Duodenal mucosa (tissue), 2 donors: ENCODE results near the gene NDUFS7.

Experiments used
- H3K27ac ChIP-seq: one replicate; pipeline ENCODE4 v1.7.0; 2013; ENCODE audit warnings: low read depth, low read length
- H3K27me3 ChIP-seq, 2 donors: one replicate each; pipeline ENCODE4 v1.7.0; 2013; ENCODE audit warnings: low read length in 2 of 2, control low read depth in 1 of 2; ENCODE audit not compliant: insufficient read depth in 2 of 2, control insufficient read depth in 1 of 2
- H3K36me3 ChIP-seq, 2 donors: one replicate each; pipeline ENCODE4 v1.7.0; 2013; ENCODE audit warnings: low read length in 2 of 2, control low read depth in 1 of 2; ENCODE audit not compliant: insufficient read depth in 2 of 2, control insufficient read depth in 1 of 2
- H3K4me1 ChIP-seq, 2 donors: one replicate each; pipeline ENCODE4 v1.7.0; 2013; ENCODE audit warnings: low read length in 2 of 2, control low read depth in 1 of 2; ENCODE audit not compliant: insufficient read depth in 2 of 2, control insufficient read depth in 1 of 2
- H3K4me3 ChIP-seq, 2 donors: one replicate each; pipeline ENCODE4 v1.7.0; 2013; ENCODE audit warnings: low read length in 2 of 2, low read depth in 1 of 2
- H3K9ac ChIP-seq, 2 donors: one replicate each; pipeline ENCODE4 v1.7.0; 2013; ENCODE audit warnings: low read length in 2 of 2, low read depth in 1 of 2
- H3K9me3 ChIP-seq, 2 donors: one replicate each; pipeline ENCODE4 v1.7.0; 2013; ENCODE audit warnings: low read length in 2 of 2, control low read depth in 1 of 2; ENCODE audit not compliant: control insufficient read depth in 1 of 2

The NDUFS7 gene

GRCh38 chr19:1355568-1356507 lies 27.9 kb upstream of the NDUFS7 start:
- peaks cover 16 to 33% of the 10 kb centered on the region in 2 donors for H3K36me3 ChIP-seq
- peak overlapping the region; percentile 69 to 76 for H3K9ac ChIP-seq
- no peaks in the 10 kb centered on the region for H3K9me3 ChIP-seq
- H3K27me3 ChIP-seq: no peaks in the 10 kb centered on the region
- H3K4me1 ChIP-seq: peaks cover 10 to 16% of the 10 kb centered on the region in 2 donors
- peak overlapping the region; percentile 76 to 80 for H3K4me3 ChIP-seq
- no peak overlapping the region for H3K27ac ChIP-seq

DNA sequence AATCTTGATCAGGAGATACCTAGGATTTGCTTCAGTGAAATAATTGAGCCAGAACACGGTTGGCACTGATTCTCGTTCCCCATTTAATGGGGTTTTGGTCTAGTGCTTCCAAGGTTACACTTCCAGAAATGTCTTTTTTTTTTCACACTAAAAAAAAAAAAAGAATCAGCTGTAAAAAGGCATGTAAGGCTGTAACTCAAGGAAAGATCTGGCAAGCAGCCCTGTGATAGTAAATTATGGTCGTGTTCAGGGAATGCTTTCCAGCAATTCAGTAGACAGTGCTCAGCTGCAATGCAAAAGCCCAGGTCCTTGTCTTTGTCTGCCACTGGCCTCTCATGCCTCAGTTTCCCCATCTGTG lies 27.2 kb upstream of the NDUFS7 start:
- no peaks in the 10 kb centered on the region for H3K27me3 ChIP-seq
- H3K4me3 ChIP-seq: peak overlapping the region; percentile 76 to 80
- H3K9me3 ChIP-seq: no peaks in the 10 kb centered on the region
- H3K27ac ChIP-seq: no peak overlapping the region
- H3K36me3 ChIP-seq: peaks cover 16 to 34% of the 10 kb centered on the region in 2 donors
- peaks cover 10 to 16% of the 10 kb centered on the region in 2 donors for H3K4me1 ChIP-seq
- peak overlapping the region in 1 of 2 donors; percentile 69 for H3K9ac ChIP-seq

GRCh38 chr19:1357531-1358109 lies 26.1 kb upstream of the NDUFS7 start:
- H3K9me3 ChIP-seq: no peaks in the 10 kb centered on the region
- H3K27me3 ChIP-seq: no peaks in the 10 kb centered on the region
- H3K4me1 ChIP-seq: peaks cover 10 to 22% of the 10 kb centered on the region in 2 donors
- H3K36me3 ChIP-seq: peaks cover 20 to 45% of the 10 kb centered on the region in 2 donors
- H3K4me3 ChIP-seq: no peak overlapping the region
- no peak overlapping the region for H3K27ac ChIP-seq
- H3K9ac ChIP-seq: no peak overlapping the region

DNA sequence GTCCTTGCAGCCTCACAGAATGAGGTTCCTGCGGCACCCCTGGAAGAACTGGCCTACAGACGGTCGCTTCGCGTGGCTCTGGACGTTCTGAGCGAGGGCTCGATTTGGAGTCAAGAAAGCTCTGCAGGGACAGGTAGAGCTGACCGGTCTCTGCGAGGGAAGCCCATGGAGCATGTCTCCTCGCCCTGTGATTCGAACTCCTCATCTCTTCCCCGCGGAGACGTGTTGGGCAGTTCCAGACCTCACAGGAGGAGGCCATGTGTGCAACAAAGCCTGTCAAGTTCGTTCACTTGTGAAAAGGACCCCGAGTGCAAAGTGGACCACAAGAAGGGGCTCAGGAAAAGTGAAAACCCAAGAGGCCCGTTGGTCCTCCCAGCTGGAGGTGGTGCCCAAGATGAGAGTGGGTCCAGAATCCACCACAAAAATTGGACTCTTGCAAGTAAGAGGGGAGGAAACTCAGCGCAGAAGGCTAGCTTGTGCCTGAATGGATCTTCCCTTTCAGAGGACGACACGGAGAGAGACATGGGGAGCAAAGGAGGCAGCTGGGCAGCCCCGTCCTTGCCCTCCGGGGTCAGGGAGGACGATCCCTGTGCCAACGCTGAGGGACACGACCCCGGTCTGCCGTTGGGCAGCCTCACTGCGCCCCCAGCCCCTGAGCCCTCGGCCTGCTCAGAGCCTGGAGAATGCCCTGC lies 23.4 kb upstream of the NDUFS7 start:
- peaks cover 16 to 29% of the 10 kb centered on the region in 2 donors for H3K4me1 ChIP-seq
- peak overlapping the region; percentile 5 for H3K27ac ChIP-seq
- no peaks in the 10 kb centered on the region for H3K27me3 ChIP-seq
- peaks cover 29 to 55% of the 10 kb centered on the region in 2 donors for H3K36me3 ChIP-seq
- no peaks in the 10 kb centered on the region for H3K9me3 ChIP-seq
- no peak overlapping the region for H3K4me3 ChIP-seq
- no peak overlapping the region for H3K9ac ChIP-seq

GRCh38 chr19:1360818-1361461 lies 22.8 kb upstream of the NDUFS7 start:
- Histone ChIP-seq H3K9ac (no peak overlapping the region), H3K9me3 (no peaks in the 10 kb centered on the region), H3K27ac (peak overlapping the region; percentile 5), H3K36me3 (peaks cover 30 to 55% of the 10 kb centered on the region in 2 donors), H3K4me3 (no peak overlapping the region), H3K4me1 (peaks cover 11 to 23% of the 10 kb centered on the region in 2 donors), H3K27me3 (no peaks in the 10 kb centered on the region)

DNA sequence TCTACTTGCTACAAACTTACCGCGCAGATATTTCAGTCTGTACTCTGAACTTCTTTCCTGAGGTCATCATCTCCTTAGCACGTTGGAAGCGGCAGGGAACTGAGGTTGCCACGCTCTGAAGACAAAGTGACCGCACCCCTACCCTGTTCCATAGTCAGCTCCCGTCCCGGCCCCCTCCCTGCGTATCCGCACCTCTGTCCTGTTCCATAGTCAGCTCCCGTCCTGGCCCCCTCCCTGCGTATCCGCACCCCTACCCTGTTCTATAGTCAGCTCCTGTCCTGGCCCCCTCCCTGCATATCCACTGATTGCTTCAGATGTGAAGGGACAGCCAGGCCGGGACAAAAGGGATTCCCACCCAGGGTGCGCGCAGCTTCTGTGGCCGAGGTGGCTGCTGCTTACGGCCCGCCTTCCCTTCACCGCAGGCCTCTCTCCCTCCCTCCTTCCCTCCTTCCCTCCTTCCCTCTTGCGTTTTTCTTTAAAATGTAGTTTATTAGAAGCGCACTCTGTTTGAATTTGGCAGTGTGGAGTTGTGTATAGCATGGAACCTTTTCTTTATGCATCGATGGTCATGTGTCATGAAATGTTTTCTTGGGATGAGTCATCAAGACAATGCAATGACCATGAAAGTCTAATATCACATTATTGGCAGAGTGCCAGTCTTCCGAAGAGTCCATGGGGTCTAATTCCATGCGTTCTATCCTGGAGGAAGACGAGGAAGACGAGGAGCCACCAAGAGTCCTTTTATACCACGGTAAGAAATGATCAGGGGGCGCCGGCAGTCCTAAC lies 21.9 kb upstream of the NDUFS7 start:
- no peaks in the 10 kb centered on the region for H3K27me3 ChIP-seq
- H3K9ac ChIP-seq: no peak overlapping the region
- peaks cover 35 to 59% of the 10 kb centered on the region in 2 donors for H3K36me3 ChIP-seq
- peaks cover 7 to 14% of the 10 kb centered on the region in 2 donors for H3K4me1 ChIP-seq
- H3K4me3 ChIP-seq: no peak overlapping the region
- H3K27ac ChIP-seq: no peak overlapping the region
- no peaks in the 10 kb centered on the region for H3K9me3 ChIP-seq

DNA sequence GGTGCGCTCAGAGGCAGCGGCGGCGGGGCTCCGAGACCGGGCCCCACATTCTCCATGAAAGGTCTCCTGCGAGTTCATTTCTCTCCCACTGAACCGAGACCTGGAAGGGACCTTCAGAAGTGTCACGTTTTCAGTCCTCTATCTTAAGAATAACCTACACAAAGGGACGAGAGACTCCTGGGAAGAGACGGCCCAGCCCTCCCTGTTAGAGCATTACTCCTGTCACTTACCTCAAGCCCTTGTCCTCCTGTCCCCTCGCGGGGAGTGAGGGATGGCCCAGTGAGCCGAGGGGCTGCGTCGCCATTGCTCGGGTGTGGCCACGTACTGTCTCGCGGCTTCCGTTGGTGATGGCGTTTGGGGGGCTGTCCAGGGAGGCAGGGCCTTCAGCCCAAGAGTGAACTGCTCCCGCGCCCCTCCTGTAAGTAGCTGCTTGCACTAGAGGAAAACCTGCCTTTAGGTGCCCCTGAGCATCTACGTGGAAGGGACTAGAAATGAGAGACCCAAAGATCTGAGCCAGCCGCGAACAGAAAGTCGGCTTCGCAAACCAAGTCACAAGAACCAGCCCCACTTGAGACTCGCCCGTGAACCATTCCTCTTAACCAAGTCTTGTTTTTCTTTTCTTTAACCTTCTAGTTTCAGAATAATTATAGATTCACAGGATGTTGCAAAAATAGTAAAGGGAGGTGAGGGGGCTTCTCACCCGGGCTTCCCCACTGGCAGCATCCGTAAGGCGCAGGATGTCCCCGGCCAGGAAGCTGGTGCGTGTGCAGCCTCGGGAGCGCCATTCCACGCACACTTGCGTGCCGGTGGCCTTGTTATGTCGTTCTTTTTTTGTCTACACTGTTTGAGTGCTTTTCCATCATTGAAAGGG lies 21.1 kb upstream of the NDUFS7 start:
- no peak overlapping the region for H3K4me3 ChIP-seq
- no peaks in the 10 kb centered on the region for H3K9me3 ChIP-seq
- peaks cover 32 to 61% of the 10 kb centered on the region in 2 donors for H3K36me3 ChIP-seq
- H3K4me1 ChIP-seq: peaks cover 7 to 13% of the 10 kb centered on the region in 2 donors
- no peak overlapping the region for H3K9ac ChIP-seq
- no peaks in the 10 kb centered on the region for H3K27me3 ChIP-seq
- H3K27ac ChIP-seq: no peak overlapping the region

- H3K9ac ChIP-seq: peak overlapping the region in 1 of 2 donors; percentile 25
- peaks cover 29 to 54% of the 10 kb centered on the region in 2 donors for H3K36me3 ChIP-seq
- no peaks in the 10 kb centered on the region for H3K9me3 ChIP-seq
These were observed 20.1 kb upstream of the NDUFS7 start for GRCh38 chr19:1363599-1363998.

More at GRCh38 chr19:1363599-1363998, 20.1 kb upstream of the NDUFS7 start:
- H3K27ac ChIP-seq: no peak overlapping the region
- peak overlapping the region in 1 of 2 donors; percentile 34 for H3K4me3 ChIP-seq
- peaks cover 7 to 13% of the 10 kb centered on the region in 2 donors for H3K4me1 ChIP-seq
- H3K27me3 ChIP-seq: no peaks in the 10 kb centered on the region
